ENCODE data around the gene PUS1. TPM values are rescaled to one million over a fixed set of nuclear protein-coding genes. Genes with fewer than 3 reads are reported as not detected.

PUS1 gene
- total RNA-seq, 1 experiment from 2014 or later, result 77.3 TPM

GRCh38 chr12:131917139-131917710, 11.9 kb upstream of the PUS1 start:
- no peak overlapping the region for H3K4me2 ChIP-seq (ENCODE audit: low read length)
- no TSS peak for BruUV-seq (replicated peaks)
- ChIA-PET POLR2A (no interaction called here), CTCF (no interaction called here), RAD21 (ENCODE audit: low non-redundant PET in 1 of 2, low total read pairs in 2 of 2, uncharacterized antibody in 2 of 2, unreplicated experiment in 2 of 2) (no interaction called here)
- H3K9ac ChIP-seq (ENCODE audit: low read length), result no peak overlapping the region
- ATAC-seq (no peak), DNase-seq (ENCODE audit: low read depth, low spot score) (no peak)
- no peaks in the 10 kb centered on the region for H3K9me3 ChIP-seq (ENCODE audit: control insufficient read depth in 1 of 2, insufficient read depth in 1 of 2, low read depth in 1 of 2, low read length in 2 of 2)
- H3K4me3 ChIP-seq (replicated peaks in 1 of 2; ENCODE audit: low read depth in 1 of 2, low read length in 2 of 2), result no peak overlapping the region
- H4K20me1 ChIP-seq (ENCODE audit: insufficient read depth), result no peaks in the 10 kb centered on the region
- H3K9me2 ChIP-seq (ENCODE audit: insufficient read depth), result no peaks in the 10 kb centered on the region
- TF ChIP-seq ZNF274 (IDR thresholded peaks at IDR 0.05; ENCODE audit: low read depth, low read length) (no peak), SRF (IDR thresholded peaks at IDR 0.05; ENCODE audit: low read depth) (no peak), EGR1 (IDR thresholded peaks at IDR 0.05; ENCODE audit: low read depth) (no peak), POLR2A (IDR thresholded peaks at IDR 0.05; ENCODE audit: borderline replicate concordance, extremely low read depth, insufficient read depth, insufficient read length) (no peak), EZH2phosphoT487 (IDR thresholded peaks at IDR 0.05; ENCODE audit: borderline replicate concordance) (no peak), YY1 (IDR thresholded peaks at IDR 0.05; ENCODE audit: extremely low read depth, insufficient replicate concordance, low read depth, low read length) (no peak), ZBTB33 (IDR thresholded peaks at IDR 0.05; ENCODE audit: extremely low read depth, insufficient replicate concordance, low read length) (no peak), REST (IDR thresholded peaks at IDR 0.05; ENCODE audit: low read depth) (no peak), CBX3 (IDR thresholded peaks at IDR 0.05; ENCODE audit: low read depth) (no peak), JUND (IDR thresholded peaks at IDR 0.05) (no peak), RAD21 (IDR thresholded peaks at IDR 0.05; ENCODE audit: low read depth) (no peak), SIN3A (IDR thresholded peaks at IDR 0.05; ENCODE audit: low read depth) (no peak), TCF7L2 (IDR thresholded peaks at IDR 0.05; ENCODE audit: borderline replicate concordance, extremely low read depth, insufficient read depth, insufficient read length) (no peak), MAX (IDR thresholded peaks at IDR 0.05) (no peak), EZH2 (IDR thresholded peaks at IDR 0.05) (no peak), FOSL1 (IDR thresholded peaks at IDR 0.05; ENCODE audit: low read depth) (no peak), SP1 (IDR thresholded peaks at IDR 0.05; ENCODE audit: low read depth) (no peak), CTCF (IDR thresholded peaks at IDR 0.05 in 2 of 3, conservative IDR thresholded peaks at IDR 0.05 in 1 of 3; ENCODE audit: borderline replicate concordance in 1 of 3, insufficient read depth in 1 of 3, low read depth in 2 of 3, low read length in 2 of 3) (no peak), POLR2AphosphoS5 (IDR thresholded peaks at IDR 0.05; ENCODE audit: low read depth, low read length) (no peak), ELF1 (IDR thresholded peaks at IDR 0.05; ENCODE audit: borderline replicate concordance, low read depth) (no peak)
- H3K79me2 ChIP-seq (ENCODE audit: insufficient read depth, low read length), result no peaks in the 10 kb centered on the region
- H2AFZ ChIP-seq (ENCODE audit: low read depth, low read length, poor library complexity, severe bottlenecking), result no peak overlapping the region
- H3K27me3 ChIP-seq (ENCODE audit: insufficient read depth, low read length), result no peaks in the 10 kb centered on the region
- intact Hi-C loops (cut with micrococcal nuclease), result no loop called here
- peaks cover 0 to 10% of the 10 kb centered on the region in 2 experiments; a peak in 2 of 4 replicates for H3K36me3 ChIP-seq (ENCODE audit: control insufficient read depth in 1 of 2, insufficient read depth in 2 of 2, low read length in 2 of 2)
- H3K27ac ChIP-seq (ENCODE audit: low read depth, low read length), result no peak overlapping the region
- H3K4me1 ChIP-seq (ENCODE audit: control insufficient read depth in 1 of 2, insufficient read depth in 2 of 2, low read length in 2 of 2), result peaks cover 8 to 9% of the 10 kb centered on the region in 2 experiments

Data from HCT116 (cell line).